ENCODE measurements around the gene SDK2.

DNA sequence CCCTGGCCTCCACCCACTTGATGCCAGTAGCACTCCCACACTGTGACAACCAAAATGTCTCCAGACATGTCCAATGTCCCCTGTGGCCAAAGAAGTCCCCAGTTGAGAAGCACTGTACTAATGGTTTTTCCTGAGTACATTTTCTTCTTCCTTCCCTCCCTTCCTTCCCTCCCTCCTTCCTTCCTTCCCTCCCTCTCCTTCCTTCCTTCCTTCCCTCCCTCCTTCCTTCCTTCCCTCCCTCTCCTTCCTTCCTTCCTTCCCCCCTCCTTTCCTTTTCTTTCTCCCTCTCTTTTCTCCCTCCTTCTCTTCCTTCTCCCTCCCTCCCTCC, 255.7 kb downstream of the SDK2 start:
- TF ChIP-seq, protein P1, sequence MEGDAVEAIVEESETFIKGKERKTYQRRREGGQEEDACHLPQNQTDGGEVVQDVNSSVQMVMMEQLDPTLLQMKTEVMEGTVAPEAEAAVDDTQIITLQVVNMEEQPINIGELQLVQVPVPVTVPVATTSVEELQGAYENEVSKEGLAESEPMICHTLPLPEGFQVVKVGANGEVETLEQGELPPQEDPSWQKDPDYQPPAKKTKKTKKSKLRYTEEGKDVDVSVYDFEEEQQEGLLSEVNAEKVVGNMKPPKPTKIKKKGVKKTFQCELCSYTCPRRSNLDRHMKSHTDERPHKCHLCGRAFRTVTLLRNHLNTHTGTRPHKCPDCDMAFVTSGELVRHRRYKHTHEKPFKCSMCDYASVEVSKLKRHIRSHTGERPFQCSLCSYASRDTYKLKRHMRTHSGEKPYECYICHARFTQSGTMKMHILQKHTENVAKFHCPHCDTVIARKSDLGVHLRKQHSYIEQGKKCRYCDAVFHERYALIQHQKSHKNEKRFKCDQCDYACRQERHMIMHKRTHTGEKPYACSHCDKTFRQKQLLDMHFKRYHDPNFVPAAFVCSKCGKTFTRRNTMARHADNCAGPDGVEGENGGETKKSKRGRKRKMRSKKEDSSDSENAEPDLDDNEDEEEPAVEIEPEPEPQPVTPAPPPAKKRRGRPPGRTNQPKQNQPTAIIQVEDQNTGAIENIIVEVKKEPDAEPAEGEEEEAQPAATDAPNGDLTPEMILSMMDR (IDR thresholded peaks at IDR 0.05), result no peak
- no peak for TF ChIP-seq POLR2A (IDR thresholded peaks at IDR 0.05)

Measured in thyroid gland (tissue), 4 donors.